GM23338 (cell line): ENCODE data around the gene SSH2. TPM values are rescaled to one million over a fixed set of nuclear protein-coding genes. Genes with fewer than 3 reads are reported as not detected.

ENCODE experiments used
- ATAC-seq: fragments of 200-7000 bp; cut with Tn5 transposase; 3 replicates; pipeline ENCODE4 v1.9.1; 2020
- DNase-seq: peaks from one replicate; pipeline ENCODE4 v3.0.0-alpha.2; 2015; ENCODE audit warnings: low spot score
- H2AFZ ChIP-seq: fragments of 200-600 bp; sonication (generic); 2 replicates; pipeline ENCODE4 v1.8.0; 2016; ENCODE audit warnings: antibody characterized with exemption, mild to moderate bottlenecking, moderate library complexity
- H3F3A ChIP-seq: fragments of 200-600 bp; sonication (generic); replicated peaks from 2 replicates; pipeline ENCODE4 v1.8.0; 2017; ENCODE audit warnings: antibody characterized with exemption, mixed run types, low read depth
- H3K27ac ChIP-seq: fragments of 200-600 bp; sonication (generic); 2 replicates; pipeline ENCODE4 v1.6.1; 2016; ENCODE audit warnings: low read depth
- H3K27me3 ChIP-seq: fragments of 200-600 bp; sonication (generic); 2 replicates; pipeline ENCODE4 v1.8.0; 2016; ENCODE audit warnings: mild to moderate bottlenecking, mixed run types, moderate library complexity; ENCODE audit not compliant: insufficient read depth
- H3K36me3 ChIP-seq: fragments of 200-600 bp; sonication (generic); 2 replicates; pipeline ENCODE4 v1.8.0; 2016; ENCODE audit warnings: mild to moderate bottlenecking; ENCODE audit not compliant: insufficient read depth
- H3K4me1 ChIP-seq: fragments of 200-600 bp; sonication (generic); 2 replicates; pipeline ENCODE4 v1.8.0; 2016; ENCODE audit warnings: mild to moderate bottlenecking, moderate library complexity; ENCODE audit not compliant: insufficient read depth
- H3K4me2 ChIP-seq: fragments of 200-600 bp; sonication (generic); 2 replicates; pipeline ENCODE4 v1.7.1; 2017; ENCODE audit warnings: mixed run types
- H3K4me3 ChIP-seq: fragments of 200-600 bp; sonication (generic); 2 replicates; pipeline ENCODE4 v1.6.1; 2016; ENCODE audit warnings: mixed run types
- H3K79me2 ChIP-seq: fragments of 200-600 bp; sonication (generic); replicated peaks from 2 replicates; pipeline ENCODE4 v1.8.0; 2017; ENCODE audit warnings: mild to moderate bottlenecking; ENCODE audit not compliant: insufficient read depth
- H3K9me2 ChIP-seq: fragments of 200-600 bp; sonication (generic); 2 replicates; pipeline ENCODE4 v1.8.0; 2017; ENCODE audit not compliant: insufficient read depth
- H4K20me1 ChIP-seq: fragments of 200-600 bp; sonication (generic); replicated peaks from 2 replicates; pipeline ENCODE4 v1.8.0; 2017; ENCODE audit warnings: mild to moderate bottlenecking; ENCODE audit not compliant: insufficient read depth
- H3K27ac Mint-ChIP-seq: 2 replicates; pipeline ENCODE4 v1.8.0; 2020; ENCODE audit warnings: inconsistent platforms, mild to moderate bottlenecking, moderate library complexity, mixed read lengths
- H3K27me3 Mint-ChIP-seq: 3 replicates; pipeline ENCODE4 v1.8.0; 2022; ENCODE audit warnings: low read depth, mild to moderate bottlenecking, moderate library complexity, mixed read lengths, inconsistent platforms; ENCODE audit not compliant: insufficient read depth, poor library complexity
- H3K36me3 Mint-ChIP-seq: 3 replicates; pipeline ENCODE4 v1.8.0; 2021; ENCODE audit warnings: low read depth, mild to moderate bottlenecking, inconsistent platforms, moderate library complexity, mixed read lengths
- H3K4me1 Mint-ChIP-seq: 3 replicates; pipeline ENCODE4 v1.8.0; 2020; ENCODE audit warnings: mild to moderate bottlenecking, inconsistent platforms, mixed read lengths
- H3K4me3 Mint-ChIP-seq: 3 replicates; pipeline ENCODE4 v1.8.0; 2021; ENCODE audit warnings: moderate library complexity, mild to moderate bottlenecking, inconsistent platforms, mixed read lengths
- H3K9me3 Mint-ChIP-seq: 3 replicates; pipeline ENCODE4 v1.8.0; 2020; ENCODE audit warnings: moderate library complexity, mild to moderate bottlenecking, inconsistent platforms, mixed read lengths
- CTCF ChIP-seq, 2 experiments: fragments of 200-600 bp in 1 of 2; sonication (generic) in 1 of 2; conservative IDR thresholded peaks; 2 replicates each; pipeline versions ENCODE4 v1.5.1 to v1.6.1; 2016 to 2017; ENCODE audit warnings: antibody characterized with exemption in 2 of 2, low read depth in 2 of 2, mild to moderate bottlenecking in 2 of 2, moderate library complexity in 1 of 2
- EZH2phosphoT487 ChIP-seq: fragments of 200-600 bp; sonication (generic); IDR thresholded peaks from one replicate; pipeline ENCODE4 v1.8.1; 2018; ENCODE audit warnings: antibody characterized with exemption; ENCODE audit not compliant: unreplicated experiment
- NANOG ChIP-seq: IDR thresholded peaks from 2 replicates; pipeline ENCODE4 v1.6.1; 2016; ENCODE audit warnings: antibody characterized with exemption, borderline replicate concordance
- POLR2AphosphoS5 ChIP-seq: IDR thresholded peaks from 2 replicates; pipeline ENCODE4 v1.6.1; 2016; ENCODE audit warnings: antibody characterized with exemption, low read depth
- REST ChIP-seq: IDR thresholded peaks from one replicate; pipeline ENCODE4 v1.6.1; 2018; ENCODE audit warnings: antibody characterized with exemption; ENCODE audit not compliant: unreplicated experiment
- ZNF331 ChIP-seq: fragments of 250-450 bp; sonication (Bioruptor Pico); IDR thresholded peaks from 2 replicates; pipeline ENCODE4 v1.5.0; 2020; ENCODE audit warnings: low read depth, mild to moderate bottlenecking, moderate library complexity
- ZNF462 ChIP-seq: fragments of 250-450 bp; sonication (Bioruptor Pico); IDR thresholded peaks from 2 replicates; pipeline ENCODE4 v1.5.0; 2020; ENCODE audit warnings: mild to moderate bottlenecking, moderate library complexity
- polyA plus RNA-seq: library from polyadenylated mRNA; unstranded; fragments of >200 nt; fragmentation: Nextera tagmentation; extraction: Ambion mirVana; gene quantifications from 2 replicates; pipeline ENCODE4 v1.2.1, GENCODE V29; 2016
- total RNA-seq: library from RNA; depleted of rRNA; stranded (reverse); fragments of >200 nt; shearing (Covaris generic); gene quantifications from 2 replicates; pipeline ENCODE4 v1.2.3, GENCODE V29; 2014

Gene SSH2
- total and polyA plus RNA-seq, 2 experiments from 2014 or later, result 9.9 to 12.1 TPM

- Histone ChIP-seq H2AFZ (no peak overlapping the region), H3K27ac (no peak overlapping the region), H3K79me2 (no peaks in the 10 kb centered on the region), H4K20me1 (no peaks in the 10 kb centered on the region), H3K4me1 (peaks cover 3% of the 10 kb centered on the region; the same call in 1 of the 2 replicates), H3K4me2 (no peak overlapping the region), H3K4me3 (no peak overlapping the region), H3K27me3 (no peaks in the 10 kb centered on the region), H3K36me3 (no peaks in the 10 kb centered on the region), H3K9me2 (no peaks in the 10 kb centered on the region), H3F3A (no peaks in the 10 kb centered on the region)
- Mint-ChIP-seq H3K9me3 (peaks cover 3% of the 10 kb centered on the region; the same call in 1 of the 3 replicates), H3K27ac (no peak overlapping the region), H3K4me3 (no peak overlapping the region), H3K27me3 (peaks cover 8% of the 10 kb centered on the region), H3K36me3 (peaks cover 7% of the 10 kb centered on the region; the same call in 2 of the 3 replicates), H3K4me1 (peaks cover 15% of the 10 kb centered on the region)
- ATAC-seq (no peak), DNase-seq (no peak)
- no peak for TF ChIP-seq EZH2phosphoT487
- TF ChIP-seq CTCF (conservative IDR thresholded peaks at IDR 0.05; ENCODE audit: low read depth in 2 of 2), result no peak
- TF ChIP-seq POLR2AphosphoS5, result no peak
- TF ChIP-seq ZNF331 (CRISPR knock-in tag), result no peak
- no peak for TF ChIP-seq ZNF462 (CRISPR knock-in tag)
- TF ChIP-seq NANOG, result no peak
- no peak for TF ChIP-seq REST
Measured at GRCh38 chr17:29664743-29665480, 265.1 kb downstream of the SSH2 start.
